Measurements from ENCODE around the gene GALNS.
A peak's percentile ranks its signal among the peaks of the same experiment; 100 is the strongest.

Gene GALNS

DNA sequence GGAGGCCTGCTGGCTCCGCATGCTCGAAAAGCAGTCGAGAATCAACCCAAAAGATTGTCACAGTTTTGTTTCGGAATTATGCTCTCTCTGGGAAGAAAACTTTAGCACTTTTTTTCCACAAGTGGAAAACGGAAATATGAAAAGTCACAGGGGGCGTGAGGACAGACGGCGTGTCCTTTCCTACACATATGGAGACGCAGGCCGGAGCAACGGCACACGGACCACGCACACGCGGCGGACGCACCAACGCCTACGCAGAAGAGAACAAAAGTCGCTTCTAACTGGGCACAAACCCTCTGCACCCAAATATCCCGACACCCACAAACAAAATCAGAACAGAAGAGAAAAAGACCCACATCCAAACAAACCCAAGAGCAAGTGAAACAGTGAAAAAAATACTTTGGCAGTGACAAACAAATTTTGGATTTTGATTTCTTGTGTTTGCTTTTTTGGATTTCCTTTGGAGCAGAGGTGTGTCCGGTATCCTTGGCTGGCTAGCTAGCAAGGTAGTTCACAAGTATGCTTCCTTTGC lies 19.0 kb upstream of the GALNS start:
- DNase-seq (ENCODE audit: low spot score), result no peak

DNA sequence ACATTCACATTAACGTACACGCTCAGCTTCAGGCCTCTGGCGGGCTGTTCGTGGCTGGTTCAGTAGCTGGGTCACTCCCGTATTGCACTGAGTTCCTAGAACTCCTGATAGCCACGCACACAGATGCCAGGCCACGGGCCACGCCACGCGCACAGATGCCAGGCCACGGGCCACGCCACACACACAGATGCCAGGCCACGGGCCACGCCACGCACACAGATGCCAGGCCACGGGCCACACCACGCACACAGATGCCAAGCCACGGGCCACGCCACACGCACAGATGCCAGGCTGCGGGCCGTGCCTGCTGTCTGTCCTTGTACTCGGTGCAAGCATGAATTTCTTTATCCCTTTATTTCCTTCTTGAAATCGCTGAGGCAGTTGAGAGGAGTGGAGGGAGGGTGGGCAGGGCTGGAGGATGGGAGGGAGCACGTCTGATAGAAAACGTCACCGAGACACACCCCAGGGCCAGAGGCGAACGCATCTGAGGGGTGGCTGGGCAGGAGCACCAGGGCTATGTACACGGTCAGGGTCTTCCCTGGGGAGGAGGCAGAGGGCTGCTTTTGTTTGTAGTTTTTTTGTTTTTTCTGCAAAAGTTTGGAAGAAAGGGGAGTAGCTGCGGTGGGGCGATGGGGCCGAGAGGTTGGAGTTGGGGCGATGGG lies 18.3 kb upstream of the GALNS start:
- no peak for DNase-seq (ENCODE audit: low spot score)

DNA sequence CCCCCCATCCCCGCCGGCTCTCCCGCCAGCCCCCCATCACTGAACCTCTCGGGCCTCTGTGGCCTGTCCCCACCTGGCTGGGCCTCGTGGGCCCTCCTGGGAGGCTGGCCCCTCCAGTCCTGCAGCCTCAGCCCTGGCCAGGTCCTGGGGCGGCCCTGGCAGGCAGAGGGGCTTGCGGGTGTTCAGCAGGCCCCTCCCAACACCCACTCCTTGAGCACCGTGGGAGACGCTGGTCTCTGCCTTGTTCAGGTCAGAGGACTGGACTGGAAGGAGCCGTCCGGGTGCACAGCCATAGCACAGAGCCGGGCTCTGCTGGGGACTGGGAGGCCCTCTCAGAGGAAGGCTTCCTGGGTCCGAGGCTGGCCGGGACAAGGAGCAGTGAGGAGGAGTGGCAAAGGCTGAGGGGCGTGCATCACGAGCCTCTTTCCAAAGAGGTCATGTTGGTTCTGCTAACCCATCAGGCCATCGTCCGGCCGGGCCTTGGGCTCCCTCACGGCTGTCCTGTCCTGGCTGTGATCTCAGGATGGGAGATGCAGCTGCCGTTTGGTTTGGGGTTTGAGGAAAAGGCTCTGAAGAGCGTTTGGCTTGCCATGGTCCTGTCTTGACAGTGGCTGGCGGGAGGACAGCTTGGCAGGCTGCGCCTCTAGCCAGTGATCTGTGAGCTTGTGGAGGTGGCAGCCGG lies 16.0 kb upstream of the GALNS start:
- DNase-seq (ENCODE audit: low spot score), result no peak

DNA sequence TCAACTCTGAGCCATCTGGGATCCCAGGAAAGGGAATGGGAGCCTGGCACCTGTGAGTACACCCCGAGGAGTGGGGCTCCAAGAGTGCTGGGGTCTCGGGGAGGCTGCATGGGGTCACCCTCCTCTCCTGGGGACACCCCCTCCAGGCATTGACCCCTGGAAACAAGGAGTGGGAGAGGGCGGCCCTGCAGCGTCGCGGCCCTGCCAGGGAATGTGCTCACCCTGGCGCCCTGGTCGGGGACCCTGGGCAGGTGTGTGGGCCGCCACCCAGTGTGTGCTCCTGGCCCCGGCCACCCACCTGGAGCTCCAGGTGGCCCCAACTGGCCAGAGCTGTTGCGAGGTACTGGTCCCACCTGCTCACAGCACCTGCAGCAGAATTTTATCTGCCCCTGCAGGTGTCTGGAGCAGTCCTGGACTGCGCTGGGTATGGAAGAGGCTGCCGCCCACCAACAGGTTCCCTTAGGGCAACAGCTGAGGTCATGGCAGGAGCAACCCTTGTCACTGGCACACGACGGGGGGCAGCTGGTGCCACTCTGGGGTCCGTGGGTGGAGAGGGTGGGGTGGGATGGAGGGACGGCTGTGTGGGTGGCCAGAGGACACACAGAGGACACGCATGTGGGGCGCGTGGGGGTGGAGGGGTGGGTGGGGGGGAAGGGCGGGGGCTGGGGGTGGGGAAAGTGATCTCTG lies 15.1 kb upstream of the GALNS start:
- no peak for DNase-seq (ENCODE audit: low spot score)

DNA sequence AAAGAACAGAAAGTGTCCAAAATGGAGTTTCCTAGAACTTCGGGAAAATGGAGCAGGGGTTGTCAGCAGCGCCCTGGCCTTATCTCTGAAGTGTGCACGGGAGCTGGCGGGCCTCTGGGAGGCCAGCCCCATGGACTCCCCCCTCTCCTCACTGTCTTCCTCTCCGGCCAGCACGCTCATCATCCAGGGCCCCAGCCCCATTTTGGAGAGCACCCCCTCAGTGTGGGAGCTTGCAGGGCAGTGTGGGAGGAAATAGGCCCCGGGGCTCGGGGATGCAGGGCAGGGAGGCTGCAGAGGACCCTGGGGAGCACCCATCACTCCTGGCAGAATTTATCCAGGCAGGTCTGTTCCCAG lies 14.6 kb upstream of the GALNS start:
- DNase-seq (ENCODE audit: low spot score), result no peak

DNA sequence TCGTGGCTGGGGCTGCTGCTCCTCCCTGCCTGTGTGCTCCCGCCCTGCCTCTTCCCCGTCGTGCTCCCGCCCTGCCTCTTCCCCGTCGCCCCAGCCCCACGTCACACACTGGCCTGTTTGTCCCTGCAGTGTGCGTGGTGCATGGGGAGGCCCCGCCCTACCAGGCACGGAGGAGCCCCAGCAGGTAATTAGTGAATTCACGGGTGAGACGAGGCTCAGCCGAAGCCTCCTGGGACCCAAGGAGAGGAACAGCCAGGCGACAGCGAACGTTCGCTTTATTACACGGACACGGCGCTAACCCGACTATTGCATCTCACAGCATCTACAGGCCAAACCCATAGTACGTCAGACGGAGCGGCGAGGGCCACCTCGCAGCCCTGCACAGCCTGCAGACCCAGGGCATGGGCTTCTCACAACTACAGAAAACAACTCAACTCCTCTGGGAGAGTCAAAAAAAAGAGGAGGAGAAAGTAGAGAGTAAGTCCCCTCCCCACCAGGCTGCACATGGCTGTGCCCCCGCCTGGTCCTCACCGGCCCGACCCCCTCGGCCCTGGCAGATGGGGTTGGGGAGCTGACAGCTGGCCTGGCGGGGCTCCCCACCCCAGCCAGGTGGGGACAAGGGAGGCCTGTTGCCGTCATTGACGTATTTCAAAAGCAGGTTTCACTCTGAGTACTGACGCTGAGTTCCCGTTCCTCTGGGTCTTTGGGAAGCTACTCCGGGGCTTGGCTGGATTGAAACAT lies 14.0 kb upstream of the GALNS start:
- DNase-seq (ENCODE audit: low spot score), result no peak

DNA sequence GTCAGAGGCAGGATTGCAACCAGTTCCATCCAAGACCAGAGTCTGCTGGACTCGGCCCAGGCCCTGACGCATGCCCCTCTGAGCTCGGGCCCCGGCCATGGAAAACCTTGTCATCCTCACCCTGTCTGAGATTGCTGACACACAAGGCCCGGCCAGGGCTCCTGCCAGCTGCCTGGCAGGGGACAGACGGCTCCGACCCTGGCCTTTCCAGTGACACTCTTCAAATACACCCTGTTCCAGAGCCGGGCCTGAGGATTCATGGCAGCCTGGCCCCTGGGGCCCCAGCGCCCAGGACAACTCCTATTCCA lies 12.9 kb upstream of the GALNS start:
- no peak for DNase-seq (ENCODE audit: low spot score)

DNA sequence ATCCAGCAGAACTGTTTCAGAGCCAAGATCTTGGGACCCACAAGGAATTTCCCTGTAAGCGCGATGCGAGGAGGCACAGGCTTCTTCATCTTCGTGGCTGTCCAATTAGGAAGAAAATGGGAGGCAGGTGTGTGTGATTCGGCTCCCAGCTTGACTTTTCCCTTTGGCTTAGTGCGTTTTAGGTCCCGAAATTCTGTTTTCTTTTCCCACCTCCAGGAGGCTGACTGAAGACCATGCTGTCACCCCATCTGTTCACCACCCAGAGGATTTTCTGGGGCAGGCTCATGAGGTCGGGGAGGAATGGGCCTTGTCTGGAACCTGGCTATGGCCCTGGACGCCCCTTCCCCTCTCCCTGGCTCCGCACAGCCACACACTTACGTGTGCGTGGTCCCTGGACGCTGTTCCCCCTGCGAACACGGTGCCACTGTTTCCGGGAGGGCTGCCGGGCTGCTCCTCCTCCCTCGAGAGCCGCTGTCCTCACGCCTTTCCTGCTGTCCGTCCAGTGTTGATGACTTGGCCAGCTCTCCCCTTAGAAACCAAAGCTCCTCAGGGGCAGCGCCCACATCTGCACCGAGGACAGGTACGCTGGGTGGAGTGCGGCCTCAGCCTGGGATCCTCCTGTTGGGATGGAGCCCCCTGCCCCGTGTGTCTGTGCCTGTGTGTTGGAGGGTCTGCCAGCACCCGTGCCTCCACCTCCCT lies 12.4 kb upstream of the GALNS start:
- DNase-seq (ENCODE audit: low spot score), result no peak

DNA sequence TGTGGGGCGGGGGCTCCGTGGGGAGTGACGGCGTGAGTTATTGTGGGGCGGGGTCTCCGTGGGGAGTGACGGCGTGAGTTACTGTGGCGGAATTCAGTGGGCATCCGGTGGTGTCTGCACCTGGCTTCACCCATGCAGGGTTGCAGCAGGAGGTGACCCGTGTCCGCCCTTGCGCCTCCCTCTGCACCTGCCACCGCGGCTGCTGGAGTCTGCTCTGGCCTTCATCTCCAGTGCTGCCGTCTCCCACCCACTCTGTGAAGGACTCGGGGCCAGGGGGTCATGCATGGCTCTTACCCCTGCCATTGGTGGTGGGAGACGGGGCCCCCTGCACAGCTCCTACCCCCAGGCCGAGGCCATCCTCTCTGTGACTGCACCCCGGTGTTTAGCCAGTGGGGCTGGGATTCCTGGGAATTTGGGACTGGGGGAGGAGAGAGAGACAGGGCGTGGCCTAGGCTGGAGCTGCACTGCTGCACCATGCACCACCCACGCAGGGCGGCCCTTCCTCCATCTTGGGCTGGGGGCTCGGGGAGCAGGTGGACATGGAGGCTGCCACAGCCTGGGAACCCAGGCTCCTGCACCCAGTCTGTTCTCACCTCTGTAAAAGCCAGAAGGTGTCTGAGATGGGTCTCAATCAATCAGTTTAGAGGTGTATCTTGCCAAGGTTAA lies 11.0 kb upstream of the GALNS start:
- no peak for DNase-seq (ENCODE audit: low spot score)

DNA sequence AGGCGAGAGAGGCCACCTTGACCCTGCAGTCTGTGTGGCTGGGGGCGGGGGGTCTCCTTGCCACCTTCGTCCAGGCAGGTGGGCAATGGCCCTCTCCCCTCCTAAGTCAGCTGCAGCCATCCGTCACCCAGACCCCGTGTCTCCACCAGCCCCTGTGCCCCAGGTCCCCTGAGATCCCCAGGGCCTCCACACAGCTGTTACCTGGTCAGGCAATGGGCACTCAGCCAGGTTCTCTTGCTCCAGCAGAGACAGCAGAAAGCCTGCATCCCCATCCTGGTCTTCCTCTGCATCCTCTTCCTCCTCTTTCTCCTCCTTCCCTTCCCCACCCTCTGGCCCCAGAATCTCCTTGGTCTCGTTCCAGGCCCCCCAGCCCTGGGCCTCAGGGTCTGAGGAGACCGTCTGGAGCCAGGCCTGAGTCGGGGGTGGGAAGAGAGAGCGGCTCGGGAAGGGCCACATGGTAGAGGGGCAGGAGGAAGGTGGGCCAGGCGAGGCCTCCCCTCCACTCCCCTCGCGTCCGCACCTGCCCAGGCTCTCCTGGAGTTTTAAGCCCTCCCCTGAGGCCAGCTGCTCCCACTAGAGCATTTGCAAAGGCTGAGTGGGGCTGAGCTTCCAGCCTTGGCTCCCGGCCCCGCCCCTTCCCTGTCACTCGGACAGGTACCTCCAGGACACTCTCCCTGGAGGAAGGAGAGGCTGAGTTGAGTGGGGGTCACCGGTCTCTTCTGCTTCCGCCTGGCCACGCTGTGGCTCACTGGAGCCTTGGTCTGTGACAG lies 9.6 kb upstream of the GALNS start, which contains the start of gene PABPN1L:
TSS of gene PABPN1L (minus strand) at position 510 of the 770 bp plus-strand sequence. CDS start at position 456, 54 bp downstream.
- DNase-seq (ENCODE audit: low spot score), result no peak

DNA sequence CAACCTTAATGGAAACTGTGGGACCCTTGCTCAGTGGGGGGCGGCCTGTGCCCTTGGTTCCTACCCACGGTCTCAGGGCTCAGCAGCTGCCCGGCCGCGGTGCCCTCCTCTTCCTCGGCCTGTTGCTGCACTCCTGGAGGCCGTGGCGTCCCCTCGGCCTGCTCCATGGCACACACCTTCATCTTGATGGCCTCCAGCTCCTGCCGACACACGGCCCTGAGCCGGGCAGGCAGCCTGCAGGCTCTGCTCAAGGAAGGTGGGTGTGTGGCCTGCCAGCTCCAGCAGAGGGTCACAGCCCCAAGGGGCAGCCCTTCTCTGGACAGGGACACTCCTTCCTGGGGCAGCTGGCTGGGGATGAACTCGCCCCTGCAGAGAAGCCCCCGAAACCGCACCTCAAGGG lies 9.0 kb upstream of the GALNS start:
- no peak for DNase-seq (ENCODE audit: low spot score)

DNA sequence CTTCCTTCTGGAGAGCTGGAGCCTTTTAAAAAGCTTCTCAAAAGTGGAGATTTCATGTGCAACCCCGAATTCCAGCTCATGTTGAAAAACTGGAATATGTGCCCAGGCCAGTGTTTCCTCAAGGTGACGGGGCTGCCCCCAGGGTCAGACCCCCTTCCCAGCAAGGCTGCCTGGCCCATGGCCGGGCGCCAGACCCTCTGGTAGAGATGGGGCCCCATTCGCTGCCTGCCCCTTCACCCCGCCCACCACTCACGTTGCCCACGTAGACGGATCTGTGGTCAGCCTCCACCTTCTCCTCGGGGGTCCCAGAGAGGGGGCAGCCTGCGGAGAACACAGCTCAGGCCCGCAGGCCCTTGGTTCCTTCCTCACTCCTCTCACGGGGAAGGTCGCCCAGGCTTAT lies 8.6 kb upstream of the GALNS start:
- no peak for DNase-seq (ENCODE audit: low spot score)

DNA sequence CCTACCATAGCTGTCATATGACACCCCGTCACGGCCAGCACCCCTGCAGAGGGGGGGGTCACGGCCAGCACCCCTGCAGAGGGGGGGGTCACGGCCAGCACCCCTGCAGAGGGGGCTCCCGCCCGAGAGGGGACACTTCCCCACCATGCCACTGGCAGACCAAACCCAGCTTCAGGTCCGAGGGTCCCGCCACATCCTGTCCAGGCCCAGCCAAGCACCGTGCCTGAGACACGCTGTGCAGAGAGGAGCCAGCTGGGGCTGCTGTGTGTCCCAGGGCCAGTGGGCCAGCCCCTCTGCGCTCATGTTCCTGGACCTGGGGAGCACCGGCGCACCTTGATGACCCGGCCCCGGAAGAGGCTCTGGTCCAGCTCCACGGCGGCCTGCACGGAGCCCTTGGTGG lies 7.8 kb upstream of the GALNS start:
- no peak for DNase-seq (ENCODE audit: low spot score)

DNA sequence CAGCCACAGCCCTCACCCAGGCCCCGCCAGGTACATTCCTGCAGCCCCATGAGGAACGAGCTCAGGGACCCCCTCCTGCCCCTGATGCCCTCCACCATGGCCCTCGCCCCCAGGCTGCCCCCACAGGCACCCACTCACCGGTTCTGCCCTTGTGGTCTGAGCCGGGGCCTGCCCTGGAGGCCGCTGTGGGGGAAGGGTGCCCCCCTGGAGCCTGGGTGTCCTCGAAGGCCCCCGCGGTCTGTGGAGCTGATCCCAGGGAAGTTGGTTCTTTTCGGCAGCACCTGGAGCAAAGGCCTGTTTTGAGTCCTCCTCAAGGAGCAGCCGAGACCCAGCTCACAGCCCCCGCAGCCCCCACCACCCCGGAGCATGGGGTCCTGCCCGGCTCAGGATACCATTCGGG lies 7.4 kb upstream of the GALNS start:
- no peak for DNase-seq (ENCODE audit: low spot score)

DNA sequence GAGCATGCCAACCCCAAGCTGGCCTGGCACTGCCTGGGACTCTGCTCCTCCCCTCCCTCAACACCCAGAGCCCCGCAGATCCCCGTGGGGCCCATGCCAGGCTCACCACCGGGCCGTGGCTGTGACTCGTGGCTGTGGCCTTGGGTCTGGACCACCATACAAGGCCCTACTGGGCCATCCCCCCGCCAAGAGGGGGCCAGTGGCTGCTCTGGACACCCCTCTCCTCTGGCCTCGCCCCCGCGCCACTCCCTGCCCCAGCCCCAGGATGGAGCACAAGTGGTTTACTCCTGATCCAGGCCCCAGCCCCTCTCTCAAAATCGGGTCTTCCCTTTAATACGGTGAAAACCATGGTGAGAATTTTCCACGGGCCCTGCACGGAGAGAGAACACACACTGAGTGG lies 6.7 kb upstream of the GALNS start:
- DNase-seq (ENCODE audit: low spot score), result no peak

DNA sequence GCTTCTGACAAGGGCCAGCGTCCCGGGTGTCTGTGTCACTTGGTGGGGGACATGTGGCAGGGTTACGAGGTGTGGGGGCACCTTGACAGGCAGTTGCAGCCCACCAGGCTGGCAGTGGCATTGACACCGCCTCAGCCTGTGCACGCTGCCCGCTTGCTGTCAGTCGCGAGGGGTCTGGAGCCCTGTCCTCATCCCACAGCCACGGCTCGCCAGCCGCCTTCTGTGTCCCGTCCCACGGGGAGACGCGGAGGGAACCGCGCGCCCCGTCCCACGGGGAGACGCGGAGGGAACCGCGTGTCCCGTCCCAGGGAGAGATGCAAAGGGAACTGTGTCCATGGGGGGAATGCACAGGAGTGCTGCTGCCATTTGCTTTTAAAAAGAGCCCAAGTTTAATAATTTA lies 6.2 kb upstream of the GALNS start:
- DNase-seq (ENCODE audit: low spot score), result no peak

DNA sequence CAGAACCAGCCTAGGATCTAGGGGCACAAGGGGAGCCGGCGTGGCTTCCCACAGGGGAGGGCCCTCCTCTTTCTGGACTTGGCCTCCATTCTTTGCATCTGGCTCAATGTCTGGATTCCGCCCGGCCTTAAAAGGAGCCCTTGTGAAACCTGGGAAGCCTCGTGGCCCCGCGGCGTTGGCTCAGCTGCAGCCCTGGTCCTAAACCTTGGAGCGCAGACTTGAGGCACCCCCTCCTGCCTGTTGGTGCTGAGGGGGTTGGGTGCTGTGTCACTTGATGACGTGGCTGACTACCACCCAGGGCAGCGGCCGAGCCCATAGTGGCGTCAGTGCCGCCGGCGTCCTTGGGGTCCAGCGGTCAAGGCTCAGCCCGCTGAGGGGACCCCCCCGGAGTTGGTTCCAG lies 4.6 kb upstream of the GALNS start:
- no peak for DNase-seq (ENCODE audit: low spot score)

DNA sequence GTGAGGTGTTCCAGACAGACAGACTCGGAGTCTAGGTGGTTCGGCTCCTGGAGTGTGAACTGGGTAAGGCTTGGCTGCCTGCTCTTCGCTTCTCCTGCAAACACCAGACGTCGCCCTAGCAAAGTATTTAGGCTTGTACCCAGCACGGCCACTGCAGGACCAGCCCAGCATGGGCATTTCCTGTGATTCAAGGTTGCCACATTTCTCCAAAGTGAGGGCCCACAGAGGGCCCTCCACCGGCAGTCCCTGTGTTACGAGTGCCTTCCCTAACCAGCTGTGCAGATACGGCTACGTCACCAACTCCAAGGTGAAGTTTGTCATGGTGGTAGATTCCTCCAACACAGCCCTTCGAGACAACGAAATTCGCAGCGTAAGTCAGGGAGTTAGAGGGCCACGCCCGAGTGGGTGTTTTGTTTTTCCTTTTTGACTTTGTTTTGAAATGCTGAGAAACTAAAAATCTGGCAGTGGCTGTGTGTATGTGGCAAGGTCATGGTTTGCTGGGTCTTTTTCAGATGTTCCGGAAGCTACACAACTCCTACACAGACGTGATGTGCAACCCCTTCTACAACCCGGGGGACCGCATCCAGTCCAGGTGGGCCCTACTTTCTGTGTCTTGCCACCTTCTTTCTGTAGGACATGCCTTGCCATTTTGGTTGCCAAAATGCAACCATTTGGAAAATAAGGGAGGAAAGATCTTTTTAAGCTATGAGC lies 2.8 kb upstream of the GALNS start:
- DNase-seq (ENCODE audit: low spot score), result no peak

DNA sequence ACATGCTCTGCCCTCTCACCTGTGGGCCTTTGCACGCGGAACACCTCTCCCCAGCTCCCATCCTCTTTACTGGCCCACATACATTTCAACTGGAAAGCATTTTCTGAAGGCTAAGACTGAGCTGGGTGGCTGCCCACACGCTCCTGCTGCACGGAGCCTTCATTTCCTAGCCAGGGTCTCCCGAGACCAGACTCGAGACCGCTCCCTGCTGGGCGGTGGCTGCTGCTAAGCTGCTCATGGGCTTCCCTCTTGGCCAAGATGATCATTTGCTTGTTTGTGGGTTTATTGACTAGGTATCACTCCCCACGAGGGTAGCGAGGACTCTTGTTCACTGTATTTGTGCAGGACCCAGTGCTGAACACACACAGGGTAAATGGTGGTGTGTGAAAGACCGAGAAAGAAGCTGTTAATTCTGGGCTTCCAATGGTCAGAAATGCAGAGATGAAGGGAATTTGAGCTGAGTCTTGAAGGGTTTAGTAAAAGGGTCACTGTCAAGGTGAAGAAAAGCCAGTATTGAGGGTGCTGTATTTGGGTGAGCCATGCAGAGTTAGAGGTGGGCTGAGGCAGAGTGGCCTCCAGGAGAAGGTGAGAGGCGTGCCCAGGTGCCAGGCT lies 1.1 kb upstream of the GALNS start:
- peak; percentile 84 for DNase-seq (ENCODE audit: low spot score)
